LHCN-M2 (cell line): Measurements from ENCODE around the gene IL11RA. TPM values are rescaled to one million over a fixed set of nuclear protein-coding genes. Genes with fewer than 3 reads are reported as not detected.
A peak's percentile ranks its signal among the peaks of the same experiment; 100 is the strongest.

Experiments
- DNase-seq: peaks from one replicate; pipeline ENCODE4 v3.0.0-alpha.2; 2012; ENCODE audit warnings: low read depth
- total RNA-seq: library from RNA; depleted of rRNA; stranded (reverse); fragments of >200 nt; gene quantifications from 2 replicates; pipeline ENCODE4 v1.2.3, GENCODE V29; 2014

Gene IL11RA
- total RNA-seq, 1 experiment from 2014 or later, result 15.7 TPM

GRCh38 chr9:34653151-34654072, 1.4 kb downstream of the IL11RA start:
- DNase-seq, result no peak

- no peak for DNase-seq
These were observed 2.5 kb downstream of the IL11RA start for GRCh38 chr9:34654323-34655051.

GRCh38 chr9:34655394-34655793, 3.4 kb downstream of the IL11RA start:
- DNase-seq, result no peak

GRCh38 chr9:34656992-34657391, 5.0 kb downstream of the IL11RA start:
- no peak for DNase-seq

GRCh38 chr9:34658461-34658860, 6.5 kb downstream of the IL11RA start:
- no peak for DNase-seq

- no peak for DNase-seq
These were observed 7.7 kb downstream of the IL11RA start for GRCh38 chr9:34659592-34660253.

- no peak for DNase-seq
These were observed 10.7 kb downstream of the IL11RA start, which contains the start of gene CCL27 for GRCh38 chr9:34662526-34663302. TSS of gene CCL27 (minus strand) at chr9:34662657. CDS start at chr9:34662633, 24 bp downstream.

- no peak for DNase-seq
These were observed 11.3 kb downstream of the IL11RA start for GRCh38 chr9:34663303-34663605.

GRCh38 chr9:34664281-34665066, 12.5 kb downstream of the IL11RA start:
- peak; percentile 75 for DNase-seq

- no peak for DNase-seq
These were observed 13.0 kb downstream of the IL11RA start for GRCh38 chr9:34665067-34665380.

GRCh38 chr9:34665381-34666250, 13.6 kb downstream of the IL11RA start:
- peak; percentile 92 for DNase-seq

GRCh38 chr9:34669809-34670562, 18.0 kb downstream of the IL11RA start:
- no peak for DNase-seq

GRCh38 chr9:34671307-34671706, 19.3 kb downstream of the IL11RA start:
- DNase-seq, result no peak

GRCh38 chr9:34674440-34674839, 22.5 kb downstream of the IL11RA start:
- DNase-seq, result no peak

- peak; percentile 41 for DNase-seq
These were observed 23.2 kb downstream of the IL11RA start for GRCh38 chr9:34675048-34675714.

- DNase-seq, result no peak
These were observed 23.9 kb downstream of the IL11RA start for GRCh38 chr9:34675869-34676268.

GRCh38 chr9:34684145-34684544, 32.2 kb downstream of the IL11RA start:
- no peak for DNase-seq

- no peak for DNase-seq
These were observed 32.8 kb downstream of the IL11RA start for GRCh38 chr9:34684816-34685215.
